Body of pancreas (tissue), 4 donors: Measurements from ENCODE around the gene PALS2.

Source experiments
- CTCF ChIP-seq, 7 experiments: fragments of 450-650 bp in 4 of 7; fragments of 200-600 bp in 3 of 7; sonication (generic) in 3 of 7; IDR thresholded peaks; one replicate each; pipeline ENCODE4 v1.5.1; 2016 to 2019; ENCODE audit warnings: antibody characterized with exemption in 7 of 7
- POLR2A ChIP-seq, 3 donors: fragments of 450-650 bp; IDR thresholded peaks; one replicate each; pipeline ENCODE4 v1.6.1; 2016; ENCODE audit warnings: antibody characterized with exemption in 3 of 3, mild to moderate bottlenecking in 2 of 3

- TF ChIP-seq CTCF (IDR thresholded peaks at IDR 0.05) = no peak
- no peak for TF ChIP-seq POLR2A (IDR thresholded peaks at IDR 0.05)
Measured at GRCh38 chr7:24611130-24611529, 37.9 kb downstream of the PALS2 start.
